HG03135 (cell line): Measurements from ENCODE around the gene AUTS2.
"Not testable (repeated sequence)": the region's sequence is repeated elsewhere in the genome, so short reads cannot be mapped to it uniquely, and the experiment has no call there.

Experiments
- ATAC-seq: cut with Tn5 transposase; IDR thresholded peaks from one replicate; pipeline ENCODE4 v1.9.1; 2021; ENCODE audit warnings: mild to moderate bottlenecking, moderate library complexity; ENCODE audit not compliant: unreplicated experiment

The AUTS2 gene

GRCh38 chr7:70729553-70730157 is 1131.4 kb downstream of the AUTS2 start:
- ATAC-seq, result not testable (repeated sequence)

DNA sequence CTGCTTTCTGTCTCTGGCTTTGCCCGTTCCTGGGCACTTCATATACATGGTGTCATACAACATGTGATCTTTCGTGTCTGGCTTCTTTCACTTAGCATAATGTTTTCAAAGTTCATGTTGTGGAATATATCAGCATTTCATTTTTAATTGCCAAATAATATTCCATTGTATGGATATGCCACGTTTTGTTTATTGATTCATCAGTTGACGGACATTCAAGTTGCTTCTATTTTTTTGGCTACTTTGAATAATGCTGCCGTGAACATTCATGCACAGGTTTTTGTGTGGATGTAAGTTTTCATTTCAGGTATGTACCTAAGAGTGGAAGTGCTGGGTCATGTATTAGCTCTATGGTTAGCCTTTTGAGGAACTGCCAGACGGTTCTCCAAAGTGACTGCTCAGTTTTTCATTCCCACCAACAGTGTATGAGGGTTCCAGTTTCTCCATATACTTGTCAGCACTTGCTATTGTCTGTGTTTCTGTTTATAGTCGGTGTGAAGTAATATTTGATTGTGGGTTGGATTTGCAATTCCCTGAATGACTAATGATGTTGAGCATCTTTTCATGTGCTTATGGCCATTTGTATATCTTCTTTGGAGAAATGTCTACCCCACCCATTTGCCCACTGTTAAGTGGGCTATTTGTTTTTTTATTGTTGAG is 1132.3 kb downstream of the AUTS2 start:
- no peak for ATAC-seq

- no peak for ATAC-seq
These were observed 1134.8 kb downstream of the AUTS2 start for GRCh38 chr7:70733090-70733489.

- ATAC-seq, result no peak
These were observed 1136.1 kb downstream of the AUTS2 start for GRCh38 chr7:70734411-70734810.

DNA sequence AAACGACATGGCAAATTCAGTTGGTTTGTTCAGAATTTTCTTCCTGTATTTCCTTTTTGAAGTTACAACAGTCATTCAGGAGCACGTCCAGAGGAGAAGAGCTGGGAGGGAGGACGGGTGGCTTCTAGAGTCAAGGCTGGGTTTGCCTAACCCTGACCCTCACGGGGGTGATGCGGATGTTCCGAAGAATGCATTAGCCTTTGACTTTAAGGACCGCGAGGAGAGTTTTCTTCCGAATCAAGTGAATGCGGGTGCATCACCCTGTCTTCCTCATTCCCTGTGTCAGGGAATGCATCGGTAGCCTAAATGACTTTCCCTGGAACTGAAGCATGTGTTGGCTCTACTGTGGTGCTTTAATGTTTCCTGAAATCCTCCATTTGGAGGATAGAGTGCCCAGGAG is 1137.0 kb downstream of the AUTS2 start:
- no peak for ATAC-seq

DNA sequence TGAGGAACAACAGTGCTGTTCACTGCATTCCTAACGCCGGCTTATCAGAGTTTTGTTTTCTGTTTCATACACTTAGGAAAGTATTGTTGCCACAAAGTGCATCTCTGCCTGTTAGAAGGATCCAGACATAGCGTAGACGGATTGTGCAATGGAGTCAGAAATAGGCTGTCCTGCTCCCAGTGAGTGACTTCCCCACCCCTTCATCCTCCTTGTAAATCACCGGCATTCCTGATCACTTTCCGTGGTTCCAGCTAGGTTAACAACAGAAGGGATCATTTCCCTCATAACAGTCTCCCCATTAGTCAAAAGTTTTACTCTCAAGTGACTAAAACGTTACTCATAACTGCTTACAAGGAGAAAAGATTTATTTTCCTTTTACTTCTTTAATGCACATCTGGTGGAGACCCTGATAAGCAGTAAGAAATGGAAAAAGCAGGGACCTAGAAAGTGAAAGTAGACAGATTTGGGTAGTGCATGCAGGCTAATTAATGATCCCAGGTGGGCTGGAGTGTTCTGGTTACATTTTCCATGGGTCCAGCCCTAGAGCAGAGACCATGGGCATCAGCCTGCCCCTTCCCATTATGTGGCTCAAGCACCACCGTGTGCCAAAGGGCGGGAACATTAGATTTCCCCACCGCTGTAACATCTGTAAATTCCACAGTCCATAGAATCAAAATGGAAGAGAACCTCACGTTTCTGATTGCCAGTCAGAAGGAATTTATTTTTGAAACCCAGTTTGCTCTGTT is 1138.6 kb downstream of the AUTS2 start:
- ATAC-seq, result no peak

- ATAC-seq, result no peak
These were observed 1140.0 kb downstream of the AUTS2 start for GRCh38 chr7:70738151-70738885.

DNA sequence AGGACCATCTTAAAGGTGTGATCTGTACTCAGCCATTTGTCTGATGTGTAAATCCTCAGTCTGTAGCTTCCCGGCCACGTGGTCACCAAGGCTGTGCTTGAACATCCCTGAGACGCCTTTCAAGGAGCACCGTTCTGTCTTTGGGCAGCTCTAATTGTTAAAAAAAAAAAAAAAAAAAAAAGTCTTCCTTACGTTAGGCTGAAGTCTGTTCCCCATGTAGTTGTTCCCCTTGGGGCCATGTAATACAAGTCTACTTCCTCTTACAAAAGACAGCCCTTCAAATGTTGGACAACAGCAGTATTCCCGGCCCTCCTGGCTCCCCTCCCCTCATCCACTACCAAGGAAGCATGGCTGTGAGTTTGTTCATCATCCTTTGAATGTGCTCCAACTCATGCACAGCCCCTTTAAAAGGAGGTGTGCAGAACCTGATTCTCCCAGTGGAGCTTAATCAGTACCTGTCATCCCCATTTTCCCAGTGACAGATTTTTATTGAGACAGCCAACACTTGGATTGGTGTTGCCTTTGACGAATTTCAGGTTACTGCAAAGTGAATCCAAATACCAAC is 1141.5 kb downstream of the AUTS2 start:
- no peak for ATAC-seq

DNA sequence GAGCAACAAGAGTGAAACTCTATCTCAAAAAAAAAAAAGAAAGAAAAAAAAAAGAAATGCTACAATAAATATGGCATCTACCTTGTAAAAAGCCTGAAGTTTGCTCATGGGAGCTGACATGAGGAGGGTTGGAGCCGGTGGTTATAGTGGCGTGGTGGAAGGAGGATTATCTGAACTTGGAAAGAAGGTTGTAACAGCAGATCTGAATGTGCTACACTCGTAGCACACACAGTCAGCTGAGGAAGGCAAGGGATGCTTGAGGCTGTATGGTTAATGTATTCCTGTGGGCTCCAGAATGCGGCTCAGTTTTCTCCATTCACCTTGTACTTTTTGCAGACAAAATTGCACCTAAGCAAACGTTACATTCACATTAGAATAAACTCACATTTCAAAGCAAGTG is 1143.4 kb downstream of the AUTS2 start:
- no peak for ATAC-seq

DNA sequence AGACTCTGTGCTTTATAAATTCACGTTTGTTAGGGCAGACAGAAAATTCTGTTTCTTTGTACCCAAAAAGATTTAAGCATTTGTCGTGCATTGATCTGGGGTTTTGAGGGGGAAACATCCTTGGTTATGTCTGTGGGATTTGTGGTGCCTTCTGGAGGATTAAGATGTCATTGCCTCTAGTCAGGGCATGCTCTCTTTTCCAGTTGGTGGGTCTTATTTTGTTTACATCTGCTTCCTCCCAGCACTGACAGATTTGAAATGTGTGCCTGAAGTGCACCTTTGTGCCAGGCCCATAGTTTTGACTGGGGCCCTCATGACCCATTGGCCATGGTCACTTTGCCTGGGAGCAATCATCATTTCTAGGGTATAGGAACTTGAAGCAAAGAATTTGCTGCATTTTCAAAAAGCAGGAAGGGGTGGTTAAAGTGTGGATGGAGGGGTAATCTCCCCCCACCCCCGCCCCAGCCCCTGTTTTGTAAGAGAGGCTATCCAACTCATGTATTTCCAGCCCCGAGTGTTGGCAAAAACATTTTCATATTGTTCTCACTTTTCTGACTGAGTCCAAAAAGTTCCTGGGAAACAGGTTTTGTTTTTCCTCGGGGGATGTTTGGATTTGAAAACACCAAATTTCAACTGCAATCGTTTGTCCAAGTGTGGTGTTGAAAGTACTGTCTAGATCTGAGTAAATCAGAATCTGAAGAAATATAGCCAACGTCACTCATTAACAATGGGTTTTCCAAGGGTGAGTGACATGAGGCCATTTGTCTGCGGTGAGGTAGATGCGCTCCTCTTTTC is 1145.5 kb downstream of the AUTS2 start:
- no peak for ATAC-seq

- ATAC-seq, result no peak
These were observed 1146.2 kb downstream of the AUTS2 start for GRCh38 chr7:70744492-70744891.

- ATAC-seq, result no peak
These were observed 1151.6 kb downstream of the AUTS2 start for GRCh38 chr7:70749831-70750230.

DNA sequence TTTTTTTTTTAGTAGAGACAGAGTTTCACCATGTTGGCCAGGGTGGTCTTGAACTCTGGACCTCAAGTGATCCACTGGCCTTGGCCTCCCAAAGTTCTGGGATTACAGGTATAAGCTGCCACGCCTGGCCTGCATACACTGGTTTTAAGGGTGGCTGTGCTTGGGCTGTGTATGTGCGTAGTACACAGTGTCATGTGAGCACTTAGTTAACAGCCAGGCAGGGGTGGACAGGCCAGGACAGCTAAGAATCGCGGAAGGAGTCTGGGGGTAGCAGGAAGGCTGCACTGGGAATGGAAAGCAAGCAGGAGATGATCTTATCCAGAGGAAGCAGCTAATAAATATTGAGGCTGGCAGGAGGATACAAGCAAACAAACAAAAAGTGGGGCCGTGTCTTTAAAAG is 1153.6 kb downstream of the AUTS2 start:
- no peak for ATAC-seq

- ATAC-seq, result no peak
These were observed 1154.5 kb downstream of the AUTS2 start for GRCh38 chr7:70752794-70753241.

GRCh38 chr7:70756789-70757188 is 1158.5 kb downstream of the AUTS2 start:
- no peak for ATAC-seq

DNA sequence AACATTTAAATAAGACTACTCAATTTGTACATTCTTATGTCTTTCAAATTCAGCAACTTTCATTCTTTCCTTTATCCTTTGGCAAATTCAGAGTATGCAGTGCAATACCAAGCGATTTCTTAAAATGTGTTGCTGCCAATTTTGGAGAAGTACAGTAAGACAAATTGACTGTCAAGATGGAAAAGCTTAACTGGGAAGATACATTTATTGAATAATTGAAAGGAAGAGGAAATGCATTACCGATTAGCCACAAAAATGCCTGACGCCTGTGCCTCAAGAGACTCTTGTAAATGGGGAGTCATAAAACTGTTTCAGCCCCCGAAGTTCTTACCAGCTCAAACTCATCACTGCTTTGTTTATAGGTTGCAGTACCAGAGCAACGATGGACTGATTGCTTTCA is 1160.4 kb downstream of the AUTS2 start:
- no peak for ATAC-seq

DNA sequence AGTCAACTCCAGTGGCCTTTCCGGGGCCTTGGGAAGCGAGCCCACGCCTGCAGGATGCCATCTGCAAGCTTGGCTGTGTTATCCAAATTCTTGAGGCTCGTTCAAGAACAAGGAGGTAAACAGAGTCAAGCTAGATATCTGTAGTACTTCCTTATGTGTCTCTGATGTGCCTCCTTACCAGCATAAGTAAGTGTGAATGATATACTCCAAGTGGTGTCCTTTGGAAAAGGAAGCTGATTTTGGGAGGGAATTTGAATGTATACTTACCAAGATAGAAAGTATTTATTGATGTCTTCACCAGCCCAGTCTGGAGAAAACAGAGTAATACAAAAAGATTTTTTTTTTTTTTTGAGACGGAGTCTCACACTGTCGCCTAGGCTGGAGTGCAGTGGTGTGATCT is 1161.4 kb downstream of the AUTS2 start:
- ATAC-seq, result no peak

- ATAC-seq, result no peak
These were observed 1163.5 kb downstream of the AUTS2 start for GRCh38 chr7:70761711-70762328.

- no peak for ATAC-seq
These were observed 1164.4 kb downstream of the AUTS2 start for GRCh38 chr7:70762696-70763095.
